ENCODE results near the gene ZFPL1. TPM values are rescaled to one million over a fixed set of nuclear protein-coding genes. Genes with fewer than 3 reads are reported as not detected.

The ZFPL1 gene
- total RNA-seq, 2 experiments from 2014 or later, result 28.3 to 31.3 TPM

- H3K9me3 Mint-ChIP-seq, result no peaks in the 10 kb centered on the region
Observed at GRCh38 chr11:65132238-65132987, 48.4 kb downstream of the ZFPL1 start.

GRCh38 chr11:65132988-65133700 lies 49.1 kb downstream of the ZFPL1 start:
- Mint-ChIP-seq H3K36me3 (peaks cover 9% of the 10 kb centered on the region), H3K27ac (peak overlapping the region; percentile 99), H3K27me3 (no peaks in the 10 kb centered on the region), H3K4me1 (ENCODE audit: low read depth) (peaks cover 31% of the 10 kb centered on the region), H3K4me3 (peak overlapping the region; percentile 99), H3K9me3 (no peaks in the 10 kb centered on the region)
- intact Hi-C loops (cut with micrococcal nuclease), result loop anchor here (1.0 to 10.0 kb wide), 2 partner anchors 37 to 132 kb away; partner anchors contain the start of genes POLA2 and VPS51
- peak; percentile 80 for DNase-seq
- POLR2A ChIA-PET, result interaction anchor here (0.7 to 2.9 kb wide), 4 partner anchors 12 to 95 kb away, joined by 3 to 32 read pairs (median 6); partner anchors contain the start of genes CAPN1, FAU, MRPL49 and TM7SF2
- CTCF ChIA-PET, result interaction anchor here (1.3 to 4.1 kb wide), 3 partner anchors 9 to 22 kb away, joined by 4 to 24 read pairs (median 8); partner anchors contain the start of genes TM7SF2 and ZNHIT2

More at GRCh38 chr11:65132238-65132987, 48.4 kb downstream of the ZFPL1 start:
- CTCF ChIA-PET, result interaction anchor here (0.9 to 4.1 kb wide), 5 partner anchors 11 to 100 kb away, joined by 3 to 24 read pairs (median 5); partner anchors contain the start of genes FAU, MRPL49 and TM7SF2
- H3K27ac Mint-ChIP-seq, result peak overlapping the region; percentile 99
- peak overlapping the region; percentile 99 for H3K4me3 Mint-ChIP-seq
- POLR2A ChIA-PET, result interaction anchor here (0.7 to 1.7 kb wide), 4 partner anchors 10 to 96 kb away, joined by 3 to 8 read pairs (median 4); partner anchors contain the start of genes FAU, MRPL49 and ZNHIT2
- peaks cover 9% of the 10 kb centered on the region for H3K36me3 Mint-ChIP-seq
- H3K27me3 Mint-ChIP-seq, result no peaks in the 10 kb centered on the region
- intact Hi-C loops (cut with micrococcal nuclease), result loop anchor here (10.0 kb wide), 1 partner anchor 132 kb away; the partner anchor contains the start of gene POLA2
- no peak for DNase-seq
- H3K4me1 Mint-ChIP-seq (ENCODE audit: low read depth), result peaks cover 31% of the 10 kb centered on the region

DNA sequence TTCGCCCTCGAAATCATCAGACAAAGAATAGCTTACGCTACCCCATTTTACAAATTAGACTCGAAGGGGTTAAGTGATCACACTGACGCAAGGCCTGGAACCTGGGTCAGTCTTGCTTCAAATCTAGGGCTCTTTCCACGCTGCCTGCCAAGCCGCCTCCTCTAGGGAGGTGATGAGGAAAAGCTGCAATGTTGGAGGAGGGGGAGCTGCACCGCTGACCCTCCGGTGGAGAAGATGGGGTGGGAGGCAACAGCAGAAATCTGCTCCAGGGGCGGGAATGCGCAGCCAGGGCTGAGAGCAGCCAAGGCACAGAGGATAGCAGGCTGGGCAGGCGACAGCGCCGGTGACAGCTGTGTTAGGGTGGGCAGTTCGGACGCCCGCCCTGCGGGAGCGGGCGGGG lies 49.7 kb downstream of the ZFPL1 start:
- Mint-ChIP-seq H3K4me3 (peak overlapping the region; percentile 99), H3K36me3 (peaks cover 9% of the 10 kb centered on the region), H3K4me1 (ENCODE audit: low read depth) (peaks cover 31% of the 10 kb centered on the region), H3K27me3 (no peaks in the 10 kb centered on the region), H3K27ac (peak overlapping the region; percentile 99), H3K9me3 (no peaks in the 10 kb centered on the region)
- ChIA-PET CTCF (interaction anchor here (1.3 to 4.1 kb wide), 3 partner anchors 9 to 22 kb away, joined by 4 to 24 read pairs (median 8); partner anchors contain the start of genes TM7SF2 and ZNHIT2), POLR2A (interaction anchor here (1.0 to 2.9 kb wide), 4 partner anchors 12 to 128 kb away, joined by 6 to 32 read pairs (median 10); partner anchors contain the start of genes CAPN1, FAU, MRPL49 and POLA2)
- intact Hi-C loops (cut with micrococcal nuclease), result loop anchor here (1.0 to 10.0 kb wide), 5 partner anchors 11 to 131 kb away; partner anchors contain the start of genes CDCA5, FAU, MRPL49 and POLA2
- no peak for DNase-seq

GRCh38 chr11:65134240-65134951 lies 50.4 kb downstream of the ZFPL1 start, which contains the start of gene SYVN1:
SYVN1 (minus strand) TSS chr11:65134519; CDS start chr11:65133601, 918 bp downstream.
- Mint-ChIP-seq H3K4me3 (peak within 1 kb of the TSS; percentile 99), H3K9me3 (no peaks in the 10 kb centered on the region), H3K27me3 (no peaks in the 10 kb centered on the region), H3K36me3 (peaks cover 9% of the 10 kb centered on the region), H3K27ac (peak within 1 kb of the TSS; percentile 99), H3K4me1 (ENCODE audit: low read depth) (peaks cover 31% of the 10 kb centered on the region)
- ChIA-PET CTCF (interaction anchor here (1.3 to 4.1 kb wide), 7 partner anchors 10 to 196 kb away, joined by 4 to 24 read pairs (median 7); partner anchors contain the start of genes CAPN1, FAU, MRPL49 and TM7SF2), POLR2A (interaction anchor here (1.0 to 2.9 kb wide), 17 partner anchors 8 to 338 kb away, joined by 3 to 32 read pairs (median 5); partner anchors contain the start of genes CAPN1, FAU, MRPL49 and POLA2)
- intact Hi-C loops (cut with micrococcal nuclease), result loop anchor here (1.0 to 10.0 kb wide), 4 partner anchors 12 to 130 kb away; partner anchors contain the start of genes CDCA5, FAU, MRPL49 and POLA2
- peak; percentile 94 for DNase-seq

GRCh38 chr11:65134952-65135632 lies 51.1 kb downstream of the ZFPL1 start:
- Mint-ChIP-seq H3K27me3 (no peaks in the 10 kb centered on the region), H3K27ac (peak overlapping the region; percentile 99), H3K36me3 (peaks cover 9% of the 10 kb centered on the region), H3K4me1 (ENCODE audit: low read depth) (peaks cover 31% of the 10 kb centered on the region), H3K4me3 (peak overlapping the region; percentile 99), H3K9me3 (no peaks in the 10 kb centered on the region)
- intact Hi-C loops (cut with micrococcal nuclease), result loop anchor here (1.0 to 10.0 kb wide), 5 partner anchors 13 to 130 kb away; partner anchors contain the start of genes CAPN1, CDCA5, FAU and MRPL49
- peak; percentile 91 for DNase-seq
- CTCF ChIA-PET, result interaction anchor here (0.7 to 4.1 kb wide), 11 partner anchors 13 to 291 kb away, joined by 3 to 24 read pairs (median 5); partner anchors contain the start of genes CAPN1, CDC42BPG, CDC42EP2 and FAU
- POLR2A ChIA-PET, result interaction anchor here (1.0 to 2.9 kb wide), 16 partner anchors 8 to 337 kb away, joined by 3 to 32 read pairs (median 5); partner anchors contain the start of genes CAPN1, FAU, MRPL49 and POLA2

DNA sequence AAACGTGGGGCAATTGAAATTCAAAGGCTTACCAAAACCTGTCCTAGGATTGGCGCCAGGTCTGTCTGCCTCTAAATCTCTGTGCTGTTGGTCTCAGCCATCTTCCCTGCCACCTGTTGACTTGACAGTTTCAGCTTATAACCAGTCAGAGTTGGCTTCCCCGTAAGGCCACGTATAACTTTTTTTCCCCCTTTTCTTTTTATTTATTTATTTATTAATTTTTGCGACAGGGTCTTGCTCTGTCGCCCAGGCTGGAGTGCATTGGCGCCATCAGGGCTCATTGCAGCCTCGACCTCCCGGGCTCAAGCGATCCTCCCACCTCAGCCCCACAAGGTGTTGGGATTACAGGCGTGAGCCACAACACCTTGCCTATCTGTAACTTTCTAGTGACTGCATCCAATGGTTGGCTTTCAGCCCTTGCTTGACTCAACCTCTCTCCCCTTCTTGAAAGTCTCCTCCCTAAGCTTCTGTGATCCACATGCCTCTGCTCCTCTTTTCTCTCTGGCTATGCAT lies 51.7 kb downstream of the ZFPL1 start:
- Mint-ChIP-seq H3K27me3 (no peaks in the 10 kb centered on the region), H3K36me3 (peaks cover 9% of the 10 kb centered on the region)
- no peak for DNase-seq

GRCh38 chr11:65136515-65137096 lies 52.6 kb downstream of the ZFPL1 start:
- peak overlapping the region; percentile 99 for H3K27ac Mint-ChIP-seq
- no peaks in the 10 kb centered on the region for H3K9me3 Mint-ChIP-seq
- peaks cover 4% of the 10 kb centered on the region for H3K36me3 Mint-ChIP-seq
- peaks cover 28% of the 10 kb centered on the region for H3K4me1 Mint-ChIP-seq (ENCODE audit: low read depth)
- CTCF ChIA-PET, result interaction anchor here (1.1 to 4.1 kb wide), 5 partner anchors 15 to 45 kb away, joined by 3 to 24 read pairs (median 7); partner anchors contain the start of genes CAPN1, FAU, MRPL49 and TM7SF2
- DNase-seq, result no peak
- intact Hi-C loops (cut with micrococcal nuclease), result loop anchor here (10.0 kb wide), 1 partner anchor 128 kb away; the partner anchor contains the start of gene POLA2
- POLR2A ChIA-PET, result interaction anchor here (0.6 to 2.8 kb wide), 4 partner anchors 7 to 126 kb away, joined by 3 to 16 read pairs (median 9); partner anchors contain the start of genes CAPN1, FAU, MRPL49 and POLA2
- peak overlapping the region; percentile 54 for H3K4me3 Mint-ChIP-seq
- H3K27me3 Mint-ChIP-seq, result no peaks in the 10 kb centered on the region

More for the DNA sequence above, 51.7 kb downstream of the ZFPL1 start:
- Mint-ChIP-seq H3K4me1 (ENCODE audit: low read depth) (peaks cover 31% of the 10 kb centered on the region), H3K4me3 (peak overlapping the region; percentile 99), H3K27ac (peak overlapping the region; percentile 99), H3K9me3 (no peaks in the 10 kb centered on the region)
- intact Hi-C loops (cut with micrococcal nuclease), result loop anchor here (1.0 to 10.0 kb wide), 3 partner anchors 19 to 129 kb away; partner anchors contain the start of genes CAPN1, POLA2 and ZNHIT2
- ChIA-PET POLR2A (interaction anchor here (1.0 to 2.9 kb wide), 16 partner anchors 9 to 336 kb away, joined by 3 to 32 read pairs (median 5); partner anchors contain the start of genes CAPN1, FAU, MRPL49 and POLA2), CTCF (interaction anchor here (0.7 to 4.1 kb wide), 10 partner anchors 14 to 292 kb away, joined by 3 to 24 read pairs (median 4); partner anchors contain the start of genes CAPN1, CDC42BPG, CDC42EP2 and FAU)
